HFFc6 (cell line): ENCODE results near the gene CLSTN3. TPM values are rescaled to one million over a fixed set of nuclear protein-coding genes. Genes with fewer than 3 reads are reported as not detected.
A peak's percentile ranks its signal among the peaks of the same experiment; 100 is the strongest.

Experiments used
- DNase-seq: peaks from one replicate; pipeline ENCODE4 v3.0.0-alpha.2; 2018
- H3K27ac Mint-ChIP-seq: 2 replicates; pipeline ENCODE4 v1.8.0; 2020; ENCODE audit warnings: mild to moderate bottlenecking, mixed read lengths
- H3K27me3 Mint-ChIP-seq: 2 replicates; pipeline ENCODE4 v1.8.0; 2021; ENCODE audit warnings: mild to moderate bottlenecking, moderate library complexity, mixed read lengths; ENCODE audit not compliant: insufficient read depth
- H3K36me3 Mint-ChIP-seq: 2 replicates; pipeline ENCODE4 v1.8.0; 2021; ENCODE audit warnings: low read depth, mixed read lengths
- H3K4me1 Mint-ChIP-seq: 2 replicates; pipeline ENCODE4 v1.8.0; 2020; ENCODE audit warnings: low read depth, mixed read lengths
- H3K4me3 Mint-ChIP-seq: 2 replicates; pipeline ENCODE4 v1.8.0; 2020; ENCODE audit warnings: mild to moderate bottlenecking, moderate library complexity, mixed read lengths
- H3K9me3 Mint-ChIP-seq: 2 replicates; pipeline ENCODE4 v1.8.0; 2020; ENCODE audit warnings: mild to moderate bottlenecking, mixed read lengths
- CTCF ChIP-seq: fragments of 200-600 bp; sonication (generic); IDR thresholded peaks from 2 replicates; pipeline ENCODE4 v1.5.0; 2021; ENCODE audit warnings: antibody characterized with exemption, mild to moderate bottlenecking
- total RNA-seq, 6 experiments: library from RNA; stranded (reverse); fragmentation: NEBNext Ultra II Directional; extraction: Animal tissue kit (Norgen Biotek cat#: 25700); gene quantifications; 2 replicates in 1 of 6; 3 replicates in 5 of 6; pipeline ENCODE4 v1.2.3, GENCODE V29; 2021

The CLSTN3 gene
- total RNA-seq, 6 experiments from 2014 or later: 10.4 to 15.5 (median 13.7) TPM

- Mint-ChIP-seq H3K4me3 (no peak overlapping the region), H3K27ac (no peak overlapping the region), H3K4me1 (peaks cover 14% of the 10 kb centered on the region), H3K27me3 (no peaks in the 10 kb centered on the region; the same call in none of the 2 replicates), H3K9me3 (no peaks in the 10 kb centered on the region), H3K36me3 (no peaks in the 10 kb centered on the region)
- DNase-seq: no peak
- no peak for TF ChIP-seq CTCF
These were observed 22.6 kb downstream of the CLSTN3 start for GRCh38 chr12:7152818-7153217.

GRCh38 chr12:7154042-7154441 is 23.9 kb downstream of the CLSTN3 start:
- H3K4me3 Mint-ChIP-seq: no peak overlapping the region
- no peak for DNase-seq

GRCh38 chr12:7154901-7155470 is 24.8 kb downstream of the CLSTN3 start:
- DNase-seq: peak; percentile 22
- TF ChIP-seq CTCF: no peak
- no peaks in the 10 kb centered on the region; the same call in none of the 2 replicates for H3K27me3 Mint-ChIP-seq
- H3K4me1 Mint-ChIP-seq: peaks cover 14% of the 10 kb centered on the region
- H3K4me3 Mint-ChIP-seq: no peak overlapping the region
- no peaks in the 10 kb centered on the region for H3K36me3 Mint-ChIP-seq
- H3K27ac Mint-ChIP-seq: 0 out of 2 replicates have a peak overlapping the region, but pooled peaks have one; percentile 0
- H3K9me3 Mint-ChIP-seq: no peaks in the 10 kb centered on the region

More at GRCh38 chr12:7154042-7154441, 23.9 kb downstream of the CLSTN3 start:
- Mint-ChIP-seq H3K27ac (no peak overlapping the region), H3K9me3 (no peaks in the 10 kb centered on the region), H3K4me1 (peaks cover 14% of the 10 kb centered on the region), H3K27me3 (no peaks in the 10 kb centered on the region; the same call in none of the 2 replicates), H3K36me3 (no peaks in the 10 kb centered on the region)
- TF ChIP-seq CTCF: no peak

- H3K4me3 Mint-ChIP-seq: no peak overlapping the region
- no peaks in the 10 kb centered on the region for H3K36me3 Mint-ChIP-seq
- no peak for TF ChIP-seq CTCF
- H3K27ac Mint-ChIP-seq: 0 out of 2 replicates have a peak overlapping the region, but pooled peaks have one; percentile 0
- peaks cover 14% of the 10 kb centered on the region for H3K4me1 Mint-ChIP-seq
- no peaks in the 10 kb centered on the region for H3K9me3 Mint-ChIP-seq
- no peaks in the 10 kb centered on the region; the same call in none of the 2 replicates for H3K27me3 Mint-ChIP-seq
- DNase-seq: no peak
These were observed 25.4 kb downstream of the CLSTN3 start for GRCh38 chr12:7155471-7156034.

GRCh38 chr12:7156259-7157197 is 26.4 kb downstream of the CLSTN3 start:
- no peak for DNase-seq
- no peak for TF ChIP-seq CTCF
- Mint-ChIP-seq H3K27me3 (no peaks in the 10 kb centered on the region; the same call in 1 of the 2 replicates), H3K4me3 (no peak overlapping the region), H3K4me1 (peaks cover 14% of the 10 kb centered on the region), H3K9me3 (no peaks in the 10 kb centered on the region), H3K27ac (no peak overlapping the region), H3K36me3 (no peaks in the 10 kb centered on the region)
